HepG2 (cell line): Measurements from ENCODE around the gene CITED4. TPM values are rescaled to one million over a fixed set of nuclear protein-coding genes. Genes with fewer than 3 reads are reported as not detected.

Experiments
- BRD4 ChIP-seq: sonication (generic); formaldehyde crosslinking; IDR thresholded peaks from 2 replicates; pipeline ENCODE4 v1.4.0; 2020; ENCODE audit warnings: missing genetic modification reagents
- ELK4 ChIP-seq: sonication (generic); formaldehyde crosslinking; IDR thresholded peaks from 2 replicates; pipeline ENCODE4 v1.9.0; 2021; ENCODE audit warnings: missing genetic modification reagents, borderline replicate concordance
- GMEB1 ChIP-seq: sonication (generic); formaldehyde crosslinking; IDR thresholded peaks from 2 replicates; pipeline ENCODE4 v1.5.1; 2020; ENCODE audit warnings: missing genetic modification reagents, mild to moderate bottlenecking, borderline replicate concordance
- HCFC1 ChIP-seq: fragments of 150-350 bp; IDR thresholded peaks from 2 replicates; pipeline ENCODE4 v1.6.1; 2014; ENCODE audit warnings: low read depth, low read length
- HOXA7 ChIP-seq: sonication (generic); formaldehyde crosslinking; IDR thresholded peaks from 2 replicates; pipeline ENCODE4 v1.8.1; 2022; ENCODE audit warnings: mild to moderate bottlenecking, missing genetic modification reagents, moderate library complexity
- MTA3 ChIP-seq: sonication (generic); formaldehyde crosslinking; IDR thresholded peaks from 2 replicates; pipeline ENCODE4 v1.4.0; 2020; ENCODE audit warnings: missing genetic modification reagents
- NCOR1 ChIP-seq: fragments of 200-600 bp; sonication (generic); IDR thresholded peaks from 2 replicates; pipeline ENCODE4 v1.7.0; 2017; ENCODE audit warnings: antibody characterized with exemption, low read length, borderline replicate concordance
- RARA ChIP-seq: IDR thresholded peaks from 2 replicates; pipeline ENCODE4 v1.6.1; 2016; ENCODE audit warnings: missing genetic modification reagents, missing compliant biosample characterization
- TAF15 ChIP-seq: fragments of 200-400 bp; formaldehyde crosslinking; IDR thresholded peaks from one replicate; pipeline ENCODE4 v1.6.1; 2018; ENCODE audit warnings: mild to moderate bottlenecking, low read depth, low read length; ENCODE audit not compliant: poor library complexity, severe bottlenecking
- TRIM24 ChIP-seq: sonication (generic); formaldehyde crosslinking; IDR thresholded peaks from 2 replicates; pipeline ENCODE4 v1.8.0; 2022; ENCODE audit warnings: mild to moderate bottlenecking, missing genetic modification reagents
- TSC22D2 ChIP-seq: sonication (generic); formaldehyde crosslinking; IDR thresholded peaks from 2 replicates; pipeline ENCODE4 v1.5.1; 2020; ENCODE audit warnings: missing genetic modification reagents, mild to moderate bottlenecking, borderline replicate concordance
- ZBTB10 ChIP-seq: sonication (generic); formaldehyde crosslinking; IDR thresholded peaks from 2 replicates; pipeline ENCODE4 v1.4.0; 2020; ENCODE audit warnings: missing genetic modification reagents, borderline replicate concordance
- ZFP36L2 ChIP-seq: sonication (generic); formaldehyde crosslinking; IDR thresholded peaks from 2 replicates; pipeline ENCODE4 v1.4.0; 2020; ENCODE audit warnings: missing genetic modification reagents
- ZFP41 ChIP-seq: sonication (generic); formaldehyde crosslinking; IDR thresholded peaks from 2 replicates; pipeline ENCODE4 v1.4.0; 2020; ENCODE audit warnings: mild to moderate bottlenecking, missing genetic modification reagents, borderline replicate concordance
- ZNF335 ChIP-seq: sonication (generic); formaldehyde crosslinking; IDR thresholded peaks from 2 replicates; pipeline ENCODE4 v1.4.0; 2020; ENCODE audit warnings: missing genetic modification reagents
- ZNF33B ChIP-seq: sonication (generic); formaldehyde crosslinking; IDR thresholded peaks from 2 replicates; pipeline ENCODE4 v1.5.1; 2020; ENCODE audit warnings: mild to moderate bottlenecking, missing genetic modification reagents
- ZSCAN5A ChIP-seq: sonication (generic); formaldehyde crosslinking; IDR thresholded peaks from 2 replicates; pipeline ENCODE4 v1.8.0; 2022; ENCODE audit warnings: mild to moderate bottlenecking, missing genetic modification reagents, borderline replicate concordance
- polyA plus RNA-seq, 8 experiments: library from polyadenylated mRNA; depleted of rRNA in 3 of 8; stranded (reverse) in 7 of 8; unstranded in 1 of 8; fragments of >200 nt; fragmentation: Illumina TruSeq in 4 of 8; extraction: Trizol in 4 of 8; gene quantifications; 2 replicates each; pipeline versions ENCODE4 v1.2.1 to v1.2.3, GENCODE V29; 2011 to 2016; ENCODE audit warnings: low read depth in 4 of 8, missing spikeins in 1 of 8, mixed read lengths in 1 of 8; ENCODE audit not compliant: insufficient read depth in 1 of 8
- total RNA-seq, 5 experiments: library from RNA; depleted of rRNA; stranded (reverse); fragments of >200 nt; fragmentation: Illumina TruSeq; extraction: Trizol; gene quantifications; 2 replicates each; pipeline ENCODE4 v1.2.3, GENCODE V29; 2016; ENCODE audit warnings: low read depth in 1 of 5
- TF ChIP-seq, protein P1 (sequence below): sonication (generic); formaldehyde crosslinking; IDR thresholded peaks from 2 replicates; pipeline ENCODE4 v1.4.0; 2020; ENCODE audit warnings: missing genetic modification reagents, borderline replicate concordance

CITED4 gene
- total and polyA plus RNA-seq, 2 of the 13 experiments (the other 11 are each of a cell fraction or from before 2014, with no cell fraction given): 1.5 to 9.9 TPM

- TF ChIP-seq ZBTB10 (CRISPR knock-in tag) (no peak), MTA3 (CRISPR knock-in tag) (no peak), RARA (0 out of 2 replicates have a peak, but pooled peaks have one; percentile 8), ZFP36L2 (CRISPR knock-in tag) (no peak), TSC22D2 (CRISPR knock-in tag) (no peak), GMEB1 (CRISPR knock-in tag) (peak; percentile 45; the same call in 1 of the 2 replicates), ELK4 (CRISPR knock-in tag) (no peak), HCFC1 (no peak), ZSCAN5A (CRISPR knock-in tag) (no peak), TRIM24 (no peak), TAF15 (no peak), ZFP41 (no peak), HOXA7 (CRISPR knock-in tag) (no peak), BRD4 (CRISPR knock-in tag) (no peak), ZNF33B (CRISPR knock-in tag) (no peak), NCOR1 (no peak), ZNF335 (CRISPR knock-in tag) (no peak)
- TF ChIP-seq, protein P1, sequence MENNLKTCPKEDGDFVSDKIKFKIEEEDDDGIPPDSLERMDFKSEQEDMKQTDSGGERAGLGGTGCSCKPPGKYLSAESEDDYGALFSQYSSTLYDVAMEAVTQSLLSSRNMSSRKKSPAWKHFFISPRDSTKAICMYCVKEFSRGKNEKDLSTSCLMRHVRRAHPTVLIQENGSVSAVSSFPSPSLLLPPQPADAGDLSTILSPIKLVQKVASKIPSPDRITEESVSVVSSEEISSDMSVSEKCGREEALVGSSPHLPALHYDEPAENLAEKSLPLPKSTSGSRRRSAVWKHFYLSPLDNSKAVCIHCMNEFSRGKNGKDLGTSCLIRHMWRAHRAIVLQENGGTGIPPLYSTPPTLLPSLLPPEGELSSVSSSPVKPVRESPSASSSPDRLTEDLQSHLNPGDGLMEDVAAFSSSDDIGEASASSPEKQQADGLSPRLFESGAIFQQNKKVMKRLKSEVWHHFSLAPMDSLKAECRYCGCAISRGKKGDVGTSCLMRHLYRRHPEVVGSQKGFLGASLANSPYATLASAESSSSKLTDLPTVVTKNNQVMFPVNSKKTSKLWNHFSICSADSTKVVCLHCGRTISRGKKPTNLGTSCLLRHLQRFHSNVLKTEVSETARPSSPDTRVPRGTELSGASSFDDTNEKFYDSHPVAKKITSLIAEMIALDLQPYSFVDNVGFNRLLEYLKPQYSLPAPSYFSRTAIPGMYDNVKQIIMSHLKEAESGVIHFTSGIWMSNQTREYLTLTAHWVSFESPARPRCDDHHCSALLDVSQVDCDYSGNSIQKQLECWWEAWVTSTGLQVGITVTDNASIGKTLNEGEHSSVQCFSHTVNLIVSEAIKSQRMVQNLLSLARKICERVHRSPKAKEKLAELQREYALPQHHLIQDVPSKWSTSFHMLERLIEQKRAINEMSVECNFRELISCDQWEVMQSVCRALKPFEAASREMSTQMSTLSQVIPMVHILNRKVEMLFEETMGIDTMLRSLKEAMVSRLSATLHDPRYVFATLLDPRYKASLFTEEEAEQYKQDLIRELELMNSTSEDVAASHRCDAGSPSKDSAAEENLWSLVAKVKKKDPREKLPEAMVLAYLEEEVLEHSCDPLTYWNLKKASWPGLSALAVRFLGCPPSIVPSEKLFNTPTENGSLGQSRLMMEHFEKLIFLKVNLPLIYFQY (CRISPR knock-in tag): no peak
These were observed at the start of gene CITED4 (continued) for GRCh38 chr1:40862008-40862863.
